ENCODE measurements around the gene MRPL53. TPM values are rescaled to one million over a fixed set of nuclear protein-coding genes. Genes with fewer than 3 reads are reported as not detected.

The MRPL53 gene
- total and polyA plus RNA-seq, 9 of the 15 experiments (the other 6 are each of a cell fraction or from before 2014, with no cell fraction given) = 11.5 to 87.9 (median 41.1) TPM

GRCh38 chr2:74458132-74458937, 14.1 kb downstream of the MRPL53 start, which contains the start of gene WBP1 (continued):
- no peak for TF ChIP-seq POLR3G (IDR thresholded peaks at IDR 0.05; ENCODE audit: extremely low read depth, insufficient read length, insufficient replicate concordance)
- TF ChIP-seq, protein P1, sequence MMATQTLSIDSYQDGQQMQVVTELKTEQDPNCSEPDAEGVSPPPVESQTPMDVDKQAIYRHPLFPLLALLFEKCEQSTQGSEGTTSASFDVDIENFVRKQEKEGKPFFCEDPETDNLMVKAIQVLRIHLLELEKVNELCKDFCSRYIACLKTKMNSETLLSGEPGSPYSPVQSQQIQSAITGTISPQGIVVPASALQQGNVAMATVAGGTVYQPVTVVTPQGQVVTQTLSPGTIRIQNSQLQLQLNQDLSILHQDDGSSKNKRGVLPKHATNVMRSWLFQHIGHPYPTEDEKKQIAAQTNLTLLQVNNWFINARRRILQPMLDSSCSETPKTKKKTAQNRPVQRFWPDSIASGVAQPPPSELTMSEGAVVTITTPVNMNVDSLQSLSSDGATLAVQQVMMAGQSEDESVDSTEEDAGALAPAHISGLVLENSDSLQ (IDR thresholded peaks at IDR 0.05) = peak; percentile 100
- no peak for TF ChIP-seq RBM39 (optimal IDR thresholded peaks at IDR 0.05; ENCODE audit: low read depth, low read length)
- TF ChIP-seq ZNF589 (CRISPR knock-in tag; IDR thresholded peaks at IDR 0.05; ENCODE audit: low read depth) = peak; percentile 90
- TF ChIP-seq NR2C2 (CRISPR knock-in tag; IDR thresholded peaks at IDR 0.05) = no peak
- peak; percentile 58; the same call in 1 of the 2 replicates for TF ChIP-seq NR2C2 (tag; IDR thresholded peaks at IDR 0.05)
- peak; percentile 55; the same call in 1 of the 2 replicates for TF ChIP-seq L3MBTL2 (IDR thresholded peaks at IDR 0.05)
- no peak for TF ChIP-seq HDAC8 (tag; IDR thresholded peaks at IDR 0.05)
- TF ChIP-seq NEUROD1 (IDR thresholded peaks at IDR 0.05; ENCODE audit: borderline replicate concordance, low read depth, low read length, partially characterized antibody) = peak; percentile 73
- no peak; the same call in 1 of the 2 replicates for TF ChIP-seq CTBP1 (IDR thresholded peaks at IDR 0.05; ENCODE audit: borderline replicate concordance)
- no peak for TF ChIP-seq ZNF232 (CRISPR knock-in tag; IDR thresholded peaks at IDR 0.05)
- no peak for TF ChIP-seq ZNF444 (CRISPR knock-in tag; IDR thresholded peaks at IDR 0.05)
- TF ChIP-seq MBD2 (IDR thresholded peaks at IDR 0.05; ENCODE audit: borderline replicate concordance, low read depth) = peak; percentile 94
- TF ChIP-seq, protein P2, sequence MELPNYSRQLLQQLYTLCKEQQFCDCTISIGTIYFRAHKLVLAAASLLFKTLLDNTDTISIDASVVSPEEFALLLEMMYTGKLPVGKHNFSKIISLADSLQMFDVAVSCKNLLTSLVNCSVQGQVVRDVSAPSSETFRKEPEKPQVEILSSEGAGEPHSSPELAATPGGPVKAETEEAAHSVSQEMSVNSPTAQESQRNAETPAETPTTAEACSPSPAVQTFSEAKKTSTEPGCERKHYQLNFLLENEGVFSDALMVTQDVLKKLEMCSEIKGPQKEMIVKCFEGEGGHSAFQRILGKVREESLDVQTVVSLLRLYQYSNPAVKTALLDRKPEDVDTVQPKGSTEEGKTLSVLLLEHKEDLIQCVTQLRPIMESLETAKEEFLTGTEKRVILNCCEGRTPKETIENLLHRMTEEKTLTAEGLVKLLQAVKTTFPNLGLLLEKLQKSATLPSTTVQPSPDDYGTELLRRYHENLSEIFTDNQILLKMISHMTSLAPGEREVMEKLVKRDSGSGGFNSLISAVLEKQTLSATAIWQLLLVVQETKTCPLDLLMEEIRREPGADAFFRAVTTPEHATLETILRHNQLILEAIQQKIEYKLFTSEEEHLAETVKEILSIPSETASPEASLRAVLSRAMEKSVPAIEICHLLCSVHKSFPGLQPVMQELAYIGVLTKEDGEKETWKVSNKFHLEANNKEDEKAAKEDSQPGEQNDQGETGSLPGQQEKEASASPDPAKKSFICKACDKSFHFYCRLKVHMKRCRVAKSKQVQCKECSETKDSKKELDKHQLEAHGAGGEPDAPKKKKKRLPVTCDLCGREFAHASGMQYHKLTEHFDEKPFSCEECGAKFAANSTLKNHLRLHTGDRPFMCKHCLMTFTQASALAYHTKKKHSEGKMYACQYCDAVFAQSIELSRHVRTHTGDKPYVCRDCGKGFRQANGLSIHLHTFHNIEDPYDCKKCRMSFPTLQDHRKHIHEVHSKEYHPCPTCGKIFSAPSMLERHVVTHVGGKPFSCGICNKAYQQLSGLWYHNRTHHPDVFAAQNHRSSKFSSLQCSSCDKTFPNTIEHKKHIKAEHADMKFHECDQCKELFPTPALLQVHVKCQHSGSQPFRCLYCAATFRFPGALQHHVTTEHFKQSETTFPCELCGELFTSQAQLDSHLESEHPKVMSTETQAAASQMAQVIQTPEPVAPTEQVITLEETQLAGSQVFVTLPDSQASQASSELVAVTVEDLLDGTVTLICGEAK (IDR thresholded peaks at IDR 0.05) = peak; percentile 52; the same call in 1 of the 2 replicates
- TF ChIP-seq, protein P2 (CRISPR knock-in tag; IDR thresholded peaks at IDR 0.05) = no peak
- TF ChIP-seq NFRKB (IDR thresholded peaks at IDR 0.05; ENCODE audit: low read depth) = 0 out of 2 replicates have a peak, but pooled peaks have one; percentile 22
- TF ChIP-seq SUPT5H (IDR thresholded peaks at IDR 0.05) = peak; percentile 61
- TF ChIP-seq CHD2 (IDR thresholded peaks at IDR 0.05; ENCODE audit: low read depth, low read length) = peak; percentile 82
- TF ChIP-seq EHMT2 (IDR thresholded peaks at IDR 0.05) = 0 out of 2 replicates have a peak, but pooled peaks have one; percentile 19
